GM12878 (cell line): ENCODE data around the gene ARHGEF18. TPM values are rescaled to one million over a fixed set of nuclear protein-coding genes. Genes with fewer than 3 reads are reported as not detected.

Source experiments
- ATAC-seq: fragments of 200-7000 bp; cut with Tn5 transposase; 3 replicates; pipeline ENCODE4 v1.9.1; 2020; ENCODE audit warnings: mild to moderate bottlenecking, moderate library complexity
- BruUV-seq: library from RNA; stranded (reverse); fragments of 400-500 nt; replicated peaks from 2 replicates; lab custom pipeline; 2021; lab: Mats Ljungman, UMichigan
- CTCF ChIA-PET: fragments of 300-600 bp; sonication (Branson Sonifier 250); formaldehyde crosslinking; extraction: SDS; loops from one replicate; lab custom pipeline; 2021; ENCODE audit warnings: inconsistent platforms; lab: Yijun Ruan, JAX
- POLR2A ChIA-PET: fragments of 350-600 bp; formaldehyde crosslinking; extraction: SDS; loops from one replicate; lab custom pipeline; 2021; ENCODE audit warnings: inconsistent platforms; lab: Charles Lee
- RAD21 ChIA-PET: fragments of 300-600 bp; sonication (Branson Sonifier 250); formaldehyde crosslinking; loops from one replicate; lab custom pipeline; 2023; ENCODE audit warnings: antibody characterized with exemption; ENCODE audit not compliant: unreplicated experiment; lab: Charles Lee
- SMC1A ChIA-PET: fragments of 300-600 bp; sonication (Branson Sonifier 250); formaldehyde crosslinking; loops from one replicate; lab custom pipeline; 2023; ENCODE audit not compliant: unreplicated experiment, uncharacterized antibody; lab: Charles Lee
- DNase-seq: peaks from one replicate; pipeline ENCODE4 v3.0.0-alpha.2; 2011; ENCODE audit warnings: low read depth, low spot score
- FAIRE-seq: peaks from 3 replicates; lab custom pipeline; 2011; peaks lifted over from hg19 to GRCh38; lab: Jason Lieb, UNC
- H2AFZ ChIP-seq: 2 replicates; pipeline ENCODE4 v1.6.0; 2011; ENCODE audit warnings: low read depth, low read length, control low read depth; ENCODE audit not compliant: control insufficient read depth
- H3K27ac ChIP-seq: 2 replicates; pipeline ENCODE4 v1.5.1; 2011; ENCODE audit warnings: control low read depth; ENCODE audit not compliant: control insufficient read depth, insufficient read depth
- H3K27me3 ChIP-seq, 2 experiments: replicated peaks in 1 of 2; 2 replicates each; pipeline versions ENCODE4 v1.6.0 to v1.6.1; 2011; ENCODE audit warnings: low read length in 1 of 2; ENCODE audit not compliant: control insufficient read depth in 2 of 2, insufficient read depth in 2 of 2
- H3K36me3 ChIP-seq, 2 experiments: 2 replicates each; pipeline ENCODE4 v1.5.1; 2011; ENCODE audit warnings: low read length in 1 of 2; ENCODE audit not compliant: control insufficient read depth in 2 of 2, insufficient read depth in 2 of 2
- H3K4me1 ChIP-seq: 2 replicates; pipeline ENCODE4 v1.6.1; 2011; ENCODE audit warnings: mild to moderate bottlenecking, low read length, moderate library complexity, mixed read lengths; ENCODE audit not compliant: control insufficient read depth, insufficient read depth
- H3K4me2 ChIP-seq: 2 replicates; pipeline ENCODE4 v1.6.0; 2011; ENCODE audit warnings: control low read depth; ENCODE audit not compliant: control insufficient read depth, insufficient read depth
- H3K4me3 ChIP-seq: fragments of 200-600 bp; sonication (generic); 2 replicates; pipeline ENCODE4 v1.5.1; 2016
- H3K79me2 ChIP-seq: 2 replicates; pipeline ENCODE4 v1.6.0; 2011; ENCODE audit warnings: low read length; ENCODE audit not compliant: control insufficient read depth, insufficient read depth
- H3K9ac ChIP-seq: 2 replicates; pipeline ENCODE4 v1.8.0; 2011; ENCODE audit warnings: low read length, control low read depth, mixed read lengths; ENCODE audit not compliant: control insufficient read depth, insufficient read depth
- H3K9me3 ChIP-seq: replicated peaks from 3 replicates; pipeline ENCODE4 v1.5.1; 2011; ENCODE audit warnings: mild to moderate bottlenecking, low read length; ENCODE audit not compliant: control insufficient read depth, insufficient read depth
- H4K20me1 ChIP-seq: 2 replicates; pipeline ENCODE4 v1.6.0; 2011; ENCODE audit not compliant: control insufficient read depth, insufficient read depth
- CHD4 ChIP-seq: fragments of 200-600 bp; sonication (generic); IDR thresholded peaks from 2 replicates; pipeline ENCODE4 v1.6.1; 2016; ENCODE audit warnings: mild to moderate bottlenecking
- MTA2 ChIP-seq: fragments of 450-650 bp; IDR thresholded peaks from 2 replicates; pipeline ENCODE4 v1.6.1; 2016; ENCODE audit warnings: low read depth, mild to moderate bottlenecking, moderate library complexity
- MYB ChIP-seq: fragments of 150-350 bp; IDR thresholded peaks from 2 replicates; pipeline ENCODE4 v1.6.1; 2014; ENCODE audit warnings: mild to moderate bottlenecking, low read depth, low read length, borderline replicate concordance
- NR2C2 ChIP-seq: IDR thresholded peaks from 2 replicates; pipeline ENCODE4 v1.6.1; 2011; ENCODE audit warnings: borderline replicate concordance, low read depth; ENCODE audit not compliant: control insufficient read depth, insufficient read length
- POLR2AphosphoS5 ChIP-seq: IDR thresholded peaks from 2 replicates; pipeline ENCODE4 v1.6.1; 2011; ENCODE audit warnings: mild to moderate bottlenecking, low read length, inconsistent platforms
- SIN3A ChIP-seq: IDR thresholded peaks from 2 replicates; pipeline ENCODE4 v1.6.1; 2012; ENCODE audit warnings: low read depth, low read length, improper control_type of control experiment
- SIX5 ChIP-seq: IDR thresholded peaks from 2 replicates; pipeline ENCODE4 v1.6.1; 2011; ENCODE audit warnings: mild to moderate bottlenecking, low read depth, low read length, moderate library complexity; ENCODE audit not compliant: severe bottlenecking
- SUPT20H ChIP-seq: IDR thresholded peaks from 2 replicates; pipeline ENCODE4 v1.6.1; 2011; ENCODE audit warnings: low read depth, mild to moderate bottlenecking, low read length, moderate library complexity, borderline replicate concordance; ENCODE audit not compliant: control insufficient read depth
- TARDBP ChIP-seq: IDR thresholded peaks from 2 replicates; pipeline ENCODE4 v1.6.1; 2016; ENCODE audit warnings: borderline replicate concordance
- WRNIP1 ChIP-seq: IDR thresholded peaks from 2 replicates; pipeline ENCODE4 v1.6.1; 2011; ENCODE audit warnings: low read depth, low read length, improper control_type of control experiment, borderline replicate concordance
- YBX1 ChIP-seq: fragments of 450-650 bp; IDR thresholded peaks from 2 replicates; pipeline ENCODE4 v1.6.1; 2016; ENCODE audit warnings: antibody characterized with exemption
- YY1 ChIP-seq: IDR thresholded peaks from 2 replicates; pipeline ENCODE4 v1.6.1; 2011; ENCODE audit warnings: low read depth, mild to moderate bottlenecking, low read length
- ZNF384 ChIP-seq: IDR thresholded peaks from 2 replicates; pipeline ENCODE4 v1.6.1; 2012; ENCODE audit warnings: low read depth, mild to moderate bottlenecking, low read length, improper control_type of control experiment, borderline replicate concordance
- WGBS: methylation state at CpG from one replicate; pipeline ENCODE4 v1.1.6; 2016; ENCODE audit warnings: low lambda C conversion rate; ENCODE audit not compliant: insufficient replicate concordance, insufficient coverage; ENCODE audit errors: missing lambda C conversion rate; 5-methylcytosine and 5-hydroxymethylcytosine counted together
- in situ Hi-C: fragments of 300-500 bp; cut with MboI; formaldehyde crosslinking; loops from 9 replicates; pipeline ENCODE4 v1.14.3; 2018; ENCODE audit warnings: mixed read lengths
- intact Hi-C: fragments of 100-400 bp; cut with micrococcal nuclease; formaldehyde crosslinking; loops from one replicate; pipeline ENCODE4 v1.14.2; 2022; ENCODE audit not compliant: unreplicated experiment
- polyA plus RNA-seq, 11 experiments: library from polyadenylated mRNA; depleted of rRNA in 4 of 11; unstranded in 6 of 11; stranded (reverse) in 5 of 11; fragments of >200 nt; fragmentation: Nextera tagmentation in 4 of 11; fragmentation: Illumina TruSeq in 1 of 11; extraction: Ambion mirVana in 4 of 11; extraction: Trizol in 1 of 11; gene quantifications; 1 replicate in 1 of 11; 2 replicates in 10 of 11; pipeline versions ENCODE4 v1.2.1 to v1.2.3, GENCODE V29; 2011 to 2016; ENCODE audit warnings: inconsistent platforms in 2 of 11, missing spikeins in 2 of 11, low read depth in 1 of 11
- total RNA-seq, 4 experiments: library from RNA; depleted of rRNA in 3 of 4; stranded (reverse); fragments of >200 nt in 3 of 4; fragmentation: Illumina TruSeq in 1 of 4; extraction: Trizol in 1 of 4; gene quantifications; 2 replicates each; pipeline versions ENCODE4 v1.2.1 to v1.2.3, GENCODE V29; 2013 to 2021
- TF ChIP-seq, protein P1 (sequence below): fragments of 450-650 bp; formaldehyde crosslinking; IDR thresholded peaks from 2 replicates; pipeline ENCODE4 v1.4.0; 2022; ENCODE audit warnings: mild to moderate bottlenecking, moderate library complexity
- TF ChIP-seq, protein P2 (sequence below): IDR thresholded peaks from 2 replicates; pipeline ENCODE4 v1.6.1; 2011; ENCODE audit warnings: borderline replicate concordance, low read depth, mild to moderate bottlenecking, moderate library complexity, mixed read lengths, low read length; ENCODE audit not compliant: insufficient read depth; ENCODE audit errors: extremely low read length
- TF ChIP-seq, protein P3 (sequence below): fragments of 450-650 bp; IDR thresholded peaks from 2 replicates; pipeline ENCODE4 v1.6.1; 2017; ENCODE audit warnings: antibody characterized with exemption, mild to moderate bottlenecking, moderate library complexity
- TF ChIP-seq, protein P4 (sequence below): IDR thresholded peaks from 2 replicates; pipeline ENCODE4 v1.6.1; 2012; ENCODE audit warnings: low read depth, low read length, improper control_type of control experiment

Gene ARHGEF18
- total and polyA plus RNA-seq, 10 of the 15 experiments (the other 5 are each of a cell fraction or from before 2014, with no cell fraction given): 0.31 to 32.3 (median 13.4) TPM

DNA sequence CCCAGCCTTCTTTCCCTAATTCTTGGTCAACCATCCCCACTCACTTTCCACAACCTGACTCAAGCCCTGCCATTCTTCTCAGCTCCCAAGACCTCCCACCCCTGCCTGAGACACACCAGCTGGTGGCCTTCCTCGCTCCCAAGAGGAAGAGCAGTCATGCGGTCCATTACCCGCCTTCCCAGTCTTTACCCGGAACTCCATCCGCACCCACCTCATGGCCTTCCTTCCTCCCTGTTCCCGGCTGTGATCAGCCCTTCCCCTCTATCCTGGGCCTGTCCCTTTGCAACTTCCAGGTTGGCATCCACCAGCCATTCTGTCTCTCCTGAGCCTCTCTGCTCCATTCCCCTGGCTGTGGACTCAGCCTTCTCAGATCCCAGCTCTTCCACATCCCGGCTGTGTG, 35.9 kb upstream of the ARHGEF18 start:
- no peak overlapping the region for H3K9ac ChIP-seq
- SMC1A ChIA-PET: interaction anchor here (0.7 kb wide), 1 partner anchor 11 kb away, joined by 3 read pairs; no protein-coding TSS in a partner anchor
- H3K36me3 ChIP-seq: no peaks in the 10 kb centered on the region
- intact Hi-C loops: no loop called here
- no peaks in the 10 kb centered on the region; the same call in 1 of the 2 replicates for H3K4me1 ChIP-seq
- H3K27ac ChIP-seq: no peak overlapping the region
- H4K20me1 ChIP-seq: no peaks in the 10 kb centered on the region
- WGBS: 63% methylated on average over 6 of the region's 7 CpGs
- BruUV-seq: no TSS peak
- in situ Hi-C loops: no loop called here
- CTCF ChIA-PET: interaction anchor here (0.9 to 1.5 kb wide), 2 partner anchors 14 to 210 kb away, joined by 3 read pairs; no protein-coding TSS in a partner anchor
- no peak for DNase-seq
- H2AFZ ChIP-seq: no peak overlapping the region
- no peaks in the 10 kb centered on the region for H3K27me3 ChIP-seq
- FAIRE-seq: no peak
- no peaks in the 10 kb centered on the region for H3K9me3 ChIP-seq
- POLR2A ChIA-PET: interaction anchor here (0.6 kb wide), 1 partner anchor 422 kb away, joined by 5 read pairs; no protein-coding TSS in a partner anchor
- RAD21 ChIA-PET: no interaction called here
- no peak overlapping the region for H3K4me2 ChIP-seq
- H3K4me3 ChIP-seq: no peak overlapping the region
- no peak for ATAC-seq
- H3K79me2 ChIP-seq: no peaks in the 10 kb centered on the region
- TF ChIP-seq SUPT20H: no peak
- no peak for TF ChIP-seq WRNIP1
- TF ChIP-seq MTA2: no peak
- no peak for TF ChIP-seq YY1
- TF ChIP-seq SIN3A: no peak
- TF ChIP-seq CHD4: no peak
- TF ChIP-seq, protein P1, sequence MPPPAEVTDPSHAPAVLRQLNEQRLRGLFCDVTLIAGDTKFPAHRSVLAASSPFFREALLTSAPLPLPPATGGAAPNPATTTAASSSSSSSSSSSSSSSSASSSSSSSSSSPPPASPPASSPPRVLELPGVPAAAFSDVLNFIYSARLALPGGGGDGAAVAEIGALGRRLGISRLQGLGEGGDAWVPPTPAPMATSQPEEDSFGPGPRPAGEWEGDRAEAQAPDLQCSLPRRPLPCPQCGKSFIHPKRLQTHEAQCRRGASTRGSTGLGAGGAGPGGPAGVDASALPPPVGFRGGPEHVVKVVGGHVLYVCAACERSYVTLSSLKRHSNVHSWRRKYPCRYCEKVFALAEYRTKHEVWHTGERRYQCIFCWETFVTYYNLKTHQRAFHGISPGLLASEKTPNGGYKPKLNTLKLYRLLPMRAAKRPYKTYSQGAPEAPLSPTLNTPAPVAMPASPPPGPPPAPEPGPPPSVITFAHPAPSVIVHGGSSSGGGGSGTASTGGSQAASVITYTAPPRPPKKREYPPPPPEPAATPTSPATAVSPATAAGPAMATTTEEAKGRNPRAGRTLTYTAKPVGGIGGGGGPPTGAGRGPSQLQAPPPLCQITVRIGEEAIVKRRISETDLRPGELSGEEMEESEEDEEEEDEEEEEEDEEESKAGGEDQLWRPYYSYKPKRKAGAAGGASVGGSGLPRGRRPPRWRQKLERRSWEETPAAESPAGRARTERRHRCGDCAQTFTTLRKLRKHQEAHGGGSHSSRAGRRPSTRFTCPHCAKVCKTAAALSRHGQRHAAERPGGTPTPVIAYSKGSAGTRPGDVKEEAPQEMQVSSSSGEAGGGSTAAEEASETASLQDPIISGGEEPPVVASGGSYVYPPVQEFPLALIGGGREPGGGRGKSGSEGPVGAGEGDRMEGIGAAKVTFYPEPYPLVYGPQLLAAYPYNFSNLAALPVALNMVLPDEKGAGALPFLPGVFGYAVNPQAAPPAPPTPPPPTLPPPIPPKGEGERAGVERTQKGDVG: no peak
- TF ChIP-seq TARDBP: no peak
- TF ChIP-seq, protein P2, sequence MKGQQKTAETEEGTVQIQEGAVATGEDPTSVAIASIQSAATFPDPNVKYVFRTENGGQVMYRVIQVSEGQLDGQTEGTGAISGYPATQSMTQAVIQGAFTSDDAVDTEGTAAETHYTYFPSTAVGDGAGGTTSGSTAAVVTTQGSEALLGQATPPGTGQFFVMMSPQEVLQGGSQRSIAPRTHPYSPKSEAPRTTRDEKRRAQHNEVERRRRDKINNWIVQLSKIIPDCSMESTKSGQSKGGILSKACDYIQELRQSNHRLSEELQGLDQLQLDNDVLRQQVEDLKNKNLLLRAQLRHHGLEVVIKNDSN: no peak
- TF ChIP-seq ZNF384: no peak
- TF ChIP-seq, protein P3, sequence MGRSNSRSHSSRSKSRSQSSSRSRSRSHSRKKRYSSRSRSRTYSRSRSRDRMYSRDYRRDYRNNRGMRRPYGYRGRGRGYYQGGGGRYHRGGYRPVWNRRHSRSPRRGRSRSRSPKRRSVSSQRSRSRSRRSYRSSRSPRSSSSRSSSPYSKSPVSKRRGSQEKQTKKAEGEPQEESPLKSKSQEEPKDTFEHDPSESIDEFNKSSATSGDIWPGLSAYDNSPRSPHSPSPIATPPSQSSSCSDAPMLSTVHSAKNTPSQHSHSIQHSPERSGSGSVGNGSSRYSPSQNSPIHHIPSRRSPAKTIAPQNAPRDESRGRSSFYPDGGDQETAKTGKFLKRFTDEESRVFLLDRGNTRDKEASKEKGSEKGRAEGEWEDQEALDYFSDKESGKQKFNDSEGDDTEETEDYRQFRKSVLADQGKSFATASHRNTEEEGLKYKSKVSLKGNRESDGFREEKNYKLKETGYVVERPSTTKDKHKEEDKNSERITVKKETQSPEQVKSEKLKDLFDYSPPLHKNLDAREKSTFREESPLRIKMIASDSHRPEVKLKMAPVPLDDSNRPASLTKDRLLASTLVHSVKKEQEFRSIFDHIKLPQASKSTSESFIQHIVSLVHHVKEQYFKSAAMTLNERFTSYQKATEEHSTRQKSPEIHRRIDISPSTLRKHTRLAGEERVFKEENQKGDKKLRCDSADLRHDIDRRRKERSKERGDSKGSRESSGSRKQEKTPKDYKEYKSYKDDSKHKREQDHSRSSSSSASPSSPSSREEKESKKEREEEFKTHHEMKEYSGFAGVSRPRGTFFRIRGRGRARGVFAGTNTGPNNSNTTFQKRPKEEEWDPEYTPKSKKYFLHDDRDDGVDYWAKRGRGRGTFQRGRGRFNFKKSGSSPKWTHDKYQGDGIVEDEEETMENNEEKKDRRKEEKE: no peak
- TF ChIP-seq MYB: no peak
- no peak for TF ChIP-seq NR2C2
- no peak for TF ChIP-seq POLR2AphosphoS5
- no peak for TF ChIP-seq YBX1
- TF ChIP-seq, protein P4, sequence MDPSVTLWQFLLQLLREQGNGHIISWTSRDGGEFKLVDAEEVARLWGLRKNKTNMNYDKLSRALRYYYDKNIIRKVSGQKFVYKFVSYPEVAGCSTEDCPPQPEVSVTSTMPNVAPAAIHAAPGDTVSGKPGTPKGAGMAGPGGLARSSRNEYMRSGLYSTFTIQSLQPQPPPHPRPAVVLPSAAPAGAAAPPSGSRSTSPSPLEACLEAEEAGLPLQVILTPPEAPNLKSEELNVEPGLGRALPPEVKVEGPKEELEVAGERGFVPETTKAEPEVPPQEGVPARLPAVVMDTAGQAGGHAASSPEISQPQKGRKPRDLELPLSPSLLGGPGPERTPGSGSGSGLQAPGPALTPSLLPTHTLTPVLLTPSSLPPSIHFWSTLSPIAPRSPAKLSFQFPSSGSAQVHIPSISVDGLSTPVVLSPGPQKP: no peak
- no peak for TF ChIP-seq SIX5
